Spleen (tissue), 11 donors: ENCODE data around the gene EBLN2. TPM values are rescaled to one million over a fixed set of nuclear protein-coding genes. Genes with fewer than 3 reads are reported as not detected.

Experiments
- DNase-seq: peaks from one replicate; pipeline ENCODE4 v3.0.0-alpha.2; 2020
- H3K27ac ChIP-seq, 8 donors: fragments of 200-600 bp; sonication (generic) in 7 of 8; 1 replicate in 4 of 8; 2 replicates in 4 of 8; pipeline versions ENCODE4 v1.5.0 to v1.8.0; 2016 to 2021; ENCODE audit warnings: inconsistent platforms in 4 of 8, mild to moderate bottlenecking in 4 of 8, moderate library complexity in 1 of 8
- H3K27me3 ChIP-seq, 7 donors: fragments of 200-600 bp; sonication (generic) in 6 of 7; replicated peaks in 1 of 7; 1 replicate in 4 of 7; 2 replicates in 3 of 7; pipeline versions ENCODE4 v1.5.0 to v1.8.0; 2016 to 2021; ENCODE audit warnings: inconsistent platforms in 3 of 7, mild to moderate bottlenecking in 1 of 7
- H3K36me3 ChIP-seq, 6 donors: fragments of 200-600 bp; sonication (generic) in 5 of 6; 1 replicate in 4 of 6; 2 replicates in 2 of 6; pipeline versions ENCODE4 v1.5.0 to v1.8.0; 2016 to 2021; ENCODE audit warnings: inconsistent platforms in 2 of 6
- H3K4me1 ChIP-seq, 6 donors: fragments of 200-600 bp; sonication (generic) in 5 of 6; 1 replicate in 3 of 6; 2 replicates in 3 of 6; pipeline versions ENCODE4 v1.5.0 to v1.8.0; 2016 to 2021; ENCODE audit warnings: inconsistent platforms in 3 of 6
- H3K4me3 ChIP-seq, 8 donors: fragments of 200-600 bp; sonication (generic) in 7 of 8; 1 replicate in 4 of 8; 2 replicates in 4 of 8; pipeline versions ENCODE4 v1.5.0 to v1.8.0; 2016 to 2021; ENCODE audit warnings: inconsistent platforms in 4 of 8, mild to moderate bottlenecking in 4 of 8, moderate library complexity in 2 of 8
- H3K9me3 ChIP-seq, 8 donors: fragments of 200-600 bp; sonication (generic) in 7 of 8; 1 replicate in 4 of 8; 2 replicates in 4 of 8; pipeline versions ENCODE4 v1.5.0 to v1.8.0; 2016 to 2021; ENCODE audit warnings: inconsistent platforms in 4 of 8
- CTCF ChIP-seq, 11 experiments: fragments of 200-600 bp in 7 of 11; fragments of 450-650 bp in 4 of 11; sonication (generic) in 4 of 11; IDR thresholded peaks in 8 of 11; conservative IDR thresholded peaks in 3 of 11; 1 replicate in 7 of 11; 2 replicates in 4 of 11; pipeline versions ENCODE4 v1.4.0 to v1.8.0; 2016 to 2021; ENCODE audit warnings: antibody characterized with exemption in 11 of 11, inconsistent platforms in 4 of 11, mild to moderate bottlenecking in 1 of 11
- POLR2A ChIP-seq, 3 donors: fragments of 450-650 bp; IDR thresholded peaks; one replicate each; pipeline ENCODE4 v1.5.1; 2017; ENCODE audit warnings: antibody characterized with exemption in 3 of 3, mild to moderate bottlenecking in 1 of 3
- POLR2AphosphoS5 ChIP-seq, 3 donors: sonication (generic); formaldehyde crosslinking; IDR thresholded peaks; one replicate each; pipeline ENCODE4 v1.5.1; 2017; ENCODE audit warnings: antibody characterized with exemption in 3 of 3
- WGBS, 5 donors: extraction: QIAGEN DNeasy Blood & Tissue Kit in 3 of 5; methylation state at CpG; one replicate each; pipeline versions ENCODE4 v1.1.5 to v1.1.7; 2013 to 2018; 5-methylcytosine and 5-hydroxymethylcytosine counted together
- intact Hi-C: fragments of 100-400 bp; cut with DNase I; formaldehyde crosslinking; loops from one replicate; pipeline ENCODE4 v1.15.0; 2023; ENCODE audit warnings: low total_unique reads
- polyA plus RNA-seq, 3 donors: library from polyadenylated mRNA; stranded (reverse); fragments of 200-250 nt; gene quantifications; one replicate each; pipeline ENCODE4 v1.2.1, GENCODE V29; 2013
- total RNA-seq, 7 donors: library from RNA; depleted of rRNA in 3 of 7; stranded (reverse); fragments of >200 nt in 3 of 7; fragmentation: NEBNext Ultra II Directional in 4 of 7; extraction: Animal tissue kit (Norgen Biotek cat#: 25700) in 4 of 7; gene quantifications; one replicate each; pipeline versions ENCODE4 v1.1.0 to v1.2.1, GENCODE V29; 2016 to 2021
- donor health status: healthy with polysubstance abuse.
- donor health status: DM: no; HTN: no; CAD: no; lungs with moderate emphysema.
- donor health status: DM: no; HTN: no; CAD: no.
- donor health status: Bipolar disorder and iron deficiency.
- donor health status: healthy.
- donor health status: DM: no; HTN: no; CAD: no.
- donor health status: DM: yes; HTN: yes; CAD: no.

EBLN2 gene
- total and polyA plus RNA-seq, 10 donors, result 0.13 to 15.0 (median 6.9) TPM

GRCh38 chr3:73021301-73021835 is 40.1 kb upstream of the EBLN2 start:
- Histone ChIP-seq H3K4me1 (peaks cover 7 to 100% (median 59%) of the 10 kb centered on the region in 6 donors), H3K27ac (no peak overlapping the region), H3K36me3 (peaks cover 0 to 15% (median 0%) of the 10 kb centered on the region in 6 donors), H3K27me3 (no peaks in the 10 kb centered on the region), H3K4me3 (no peak overlapping the region), H3K9me3 (no peaks in the 10 kb centered on the region)
- TF ChIP-seq POLR2A (IDR thresholded peaks at IDR 0.05) (no peak), POLR2AphosphoS5 (IDR thresholded peaks at IDR 0.05) (no peak), CTCF (IDR thresholded peaks at IDR 0.05 in 8 of 11, conservative IDR thresholded peaks at IDR 0.05 in 3 of 11) (no peak)
- WGBS, 5 donors, result 46 to 96% (median 69%) methylated on average over 4 of the region's 4 CpGs
- no peak for DNase-seq
- intact Hi-C loops, result no loop called here

DNA sequence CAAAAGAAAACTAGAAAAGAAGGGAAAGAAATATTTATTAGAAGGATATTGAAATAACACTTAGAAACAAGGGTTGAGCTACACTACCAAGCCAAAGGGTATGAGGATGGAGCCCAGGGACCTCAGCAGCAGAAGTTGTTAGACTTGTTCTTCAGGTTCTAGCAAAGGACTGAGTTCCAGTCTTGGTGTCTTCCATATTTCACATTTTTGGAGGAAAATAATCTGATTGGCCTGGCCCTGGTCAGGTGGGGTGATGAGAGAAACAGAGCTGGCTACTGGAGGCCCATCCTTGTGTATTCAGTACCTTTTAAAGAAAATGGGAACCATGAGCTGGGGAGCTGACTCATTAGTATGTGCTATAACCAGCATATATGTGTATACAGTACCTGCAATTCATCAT is 36.6 kb upstream of the EBLN2 start:
- TF ChIP-seq POLR2A (IDR thresholded peaks at IDR 0.05) (no peak), CTCF (IDR thresholded peaks at IDR 0.05 in 8 of 11, conservative IDR thresholded peaks at IDR 0.05 in 3 of 11) (no peak), POLR2AphosphoS5 (IDR thresholded peaks at IDR 0.05) (no peak)

GRCh38 chr3:73026111-73026759 is 35.2 kb upstream of the EBLN2 start:
- Histone ChIP-seq H3K27me3 (no peaks in the 10 kb centered on the region), H3K36me3 (peaks cover 0 to 8% (median 0%) of the 10 kb centered on the region in 6 donors), H3K9me3 (no peaks in the 10 kb centered on the region), H3K27ac (no peak overlapping the region), H3K4me3 (no peak overlapping the region), H3K4me1 (peaks cover 10 to 100% (median 53%) of the 10 kb centered on the region in 6 donors)
- 78 to 97% (median 93%) methylated on average over 6 of the region's 6 CpGs for WGBS, 5 donors
- no peak for DNase-seq
- intact Hi-C loops, result no loop called here
- no peak for TF ChIP-seq CTCF (IDR thresholded peaks at IDR 0.05 in 8 of 11, conservative IDR thresholded peaks at IDR 0.05 in 3 of 11)
- no peak for TF ChIP-seq POLR2AphosphoS5 (IDR thresholded peaks at IDR 0.05)
- no peak for TF ChIP-seq POLR2A (IDR thresholded peaks at IDR 0.05)

More for the DNA sequence above, 36.6 kb upstream of the EBLN2 start:
- no peak for DNase-seq
- Histone ChIP-seq H3K27ac (no peak overlapping the region), H3K27me3 (no peaks in the 10 kb centered on the region), H3K4me3 (no peak overlapping the region), H3K9me3 (no peaks in the 10 kb centered on the region), H3K36me3 (peaks cover 0 to 8% (median 0%) of the 10 kb centered on the region in 6 donors), H3K4me1 (peaks cover 10 to 100% (median 58%) of the 10 kb centered on the region in 6 donors)
- intact Hi-C loops, result no loop called here

GRCh38 chr3:73026760-73027113 is 34.7 kb upstream of the EBLN2 start:
- no peak for TF ChIP-seq POLR2A (IDR thresholded peaks at IDR 0.05)
- no peak for TF ChIP-seq CTCF (IDR thresholded peaks at IDR 0.05 in 8 of 11, conservative IDR thresholded peaks at IDR 0.05 in 3 of 11)
- Histone ChIP-seq H3K4me3 (no peak overlapping the region), H3K9me3 (no peaks in the 10 kb centered on the region), H3K4me1 (peaks cover 10 to 100% (median 55%) of the 10 kb centered on the region in 6 donors), H3K36me3 (peaks cover 0 to 8% (median 0%) of the 10 kb centered on the region in 6 donors), H3K27me3 (no peaks in the 10 kb centered on the region), H3K27ac (no peak overlapping the region)
- intact Hi-C loops, result no loop called here
- no peak for DNase-seq
- WGBS, 5 donors, result 52 to 100% (median 97%) methylated on average over 2 of the region's 2 CpGs
